OCI-LY7 (cell line): Measurements from ENCODE around the gene CMIP. TPM values are rescaled to one million over a fixed set of nuclear protein-coding genes. Genes with fewer than 3 reads are reported as not detected.
"Not testable (repeated sequence)": the region's sequence is repeated elsewhere in the genome, so short reads cannot be mapped to it uniquely, and the experiment has no call there.

Experiments used
- BruUV-seq: library from RNA; stranded (reverse); fragments of 400-500 nt; replicated peaks from 2 replicates; lab custom pipeline; 2021; lab: Mats Ljungman, UMichigan
- CTCF ChIA-PET: fragments of 300-600 bp; sonication (Branson Sonifier 250); formaldehyde crosslinking; loops from one replicate; lab custom pipeline; 2022; ENCODE audit warnings: antibody characterized with exemption; ENCODE audit not compliant: unreplicated experiment; lab: Charles Lee
- POLR2A ChIA-PET: fragments of 300-600 bp; sonication (Branson Sonifier 250); formaldehyde crosslinking; loops from one replicate; lab custom pipeline; 2022; ENCODE audit warnings: antibody characterized with exemption; lab: Charles Lee
- DNase-seq: peaks from one replicate; pipeline ENCODE4 v3.0.0-alpha.2; 2015; ENCODE audit warnings: low spot score
- H2AFZ ChIP-seq: fragments of 200-600 bp; sonication (generic), shearing (Covaris generic); 2 replicates; pipeline ENCODE4 v1.6.1; 2014; ENCODE audit warnings: mild to moderate bottlenecking, antibody characterized with exemption, low read length, moderate library complexity
- H3K27ac ChIP-seq: fragments of 200-600 bp; sonication (generic); 2 replicates; pipeline ENCODE4 v1.5.1; 2014; ENCODE audit warnings: mixed run types, low read depth, mild to moderate bottlenecking, moderate library complexity, low read length, inconsistent platforms; ENCODE audit not compliant: poor library complexity, severe bottlenecking
- H3K36me3 ChIP-seq: fragments of 200-600 bp; sonication (generic); 2 replicates; pipeline ENCODE4 v1.6.1; 2014; ENCODE audit warnings: mild to moderate bottlenecking, antibody characterized with exemption, low read length, moderate library complexity, mixed read lengths; ENCODE audit not compliant: insufficient read depth
- H3K4me1 ChIP-seq: fragments of 200-600 bp; sonication (generic); 2 replicates; pipeline ENCODE4 v1.5.1; 2014; ENCODE audit warnings: mild to moderate bottlenecking, low read length; ENCODE audit not compliant: insufficient read depth, poor library complexity, severe bottlenecking
- H3K4me2 ChIP-seq: fragments of 200-600 bp; sonication (generic); 2 replicates; pipeline ENCODE4 v1.6.1; 2014; ENCODE audit warnings: mild to moderate bottlenecking, low read length
- H3K4me3 ChIP-seq: fragments of 200-600 bp; sonication (generic); 2 replicates; pipeline ENCODE4 v1.5.1; 2014; ENCODE audit warnings: mild to moderate bottlenecking, low read depth, low read length; ENCODE audit not compliant: poor library complexity, severe bottlenecking
- H3K79me2 ChIP-seq: fragments of 200-600 bp; sonication (generic); 2 replicates; pipeline ENCODE4 v1.6.1; 2016; ENCODE audit warnings: low read depth, mild to moderate bottlenecking, low read length, moderate library complexity, mixed read lengths; ENCODE audit not compliant: insufficient read depth
- H3K9me2 ChIP-seq: fragments of 200-600 bp; sonication (generic); 2 replicates; pipeline ENCODE4 v1.6.1; 2016; ENCODE audit warnings: mild to moderate bottlenecking, low read length, mixed read lengths; ENCODE audit not compliant: insufficient read depth
- H3K9me3 ChIP-seq: fragments of 200-600 bp; sonication (generic); 2 replicates; pipeline ENCODE4 v1.6.1; 2014; ENCODE audit warnings: mild to moderate bottlenecking, mixed run types, low read length, mixed read lengths
- H4K20me1 ChIP-seq: fragments of 200-600 bp; sonication (generic); 2 replicates; pipeline ENCODE4 v1.6.1; 2014; ENCODE audit warnings: mild to moderate bottlenecking, antibody characterized with exemption, low read length, moderate library complexity, mixed read lengths; ENCODE audit not compliant: insufficient read depth
- CTCF ChIP-seq: fragments of 200-600 bp; sonication (generic); conservative IDR thresholded peaks from 2 replicates; pipeline ENCODE4 v1.5.1; 2014; ENCODE audit warnings: mild to moderate bottlenecking, antibody characterized with exemption, low read length, moderate library complexity, mixed read lengths
- EZH2phosphoT487 ChIP-seq: fragments of 200-600 bp; sonication (generic); IDR thresholded peaks from 2 replicates; pipeline ENCODE4 v1.6.1; 2018; ENCODE audit warnings: low read depth, borderline replicate concordance, mild to moderate bottlenecking, mixed run types, antibody characterized with exemption, low read length, moderate library complexity, mixed read lengths
- intact Hi-C: fragments of 100-400 bp; cut with micrococcal nuclease; formaldehyde crosslinking; loops from one replicate; pipeline ENCODE4 v1.10.0; 2022; ENCODE audit not compliant: unreplicated experiment
- total RNA-seq, 2 experiments: library from RNA; depleted of rRNA in 1 of 2; stranded (reverse); fragments of >200 nt in 1 of 2; shearing (Covaris generic) in 1 of 2; gene quantifications; 2 replicates each; pipeline ENCODE4 v1.2.3, GENCODE V29; 2014 to 2022

CMIP gene
- total RNA-seq, 2 experiments from 2014 or later = 15.4 to 70.3 TPM

GRCh38 chr16:81520560-81521135, 76.0 kb downstream of the CMIP start:
- peak overlapping the region; percentile 62 for H3K4me2 ChIP-seq
- ChIA-PET CTCF (no interaction called here), POLR2A (interaction anchor here (0.6 kb wide), 2 partner anchors 75 to 145 kb away, joined by 3 to 4 read pairs; no protein-coding TSS in a partner anchor)
- H3K79me2 ChIP-seq = peaks cover 14% of the 10 kb centered on the region; the same call in 1 of the 2 replicates
- peaks cover 11% of the 10 kb centered on the region for H3K36me3 ChIP-seq
- H3K27ac ChIP-seq = no peak overlapping the region
- H3K4me3 ChIP-seq = no peak overlapping the region
- TF ChIP-seq CTCF (no peak), EZH2phosphoT487 (no peak)
- H3K4me1 ChIP-seq = peaks cover 39% of the 10 kb centered on the region
- no TSS peak for BruUV-seq
- no peak overlapping the region for H2AFZ ChIP-seq
- no peaks in the 10 kb centered on the region for H3K9me3 ChIP-seq
- no peak for DNase-seq
- no peaks in the 10 kb centered on the region for H3K9me2 ChIP-seq
- intact Hi-C loops = no loop called here
- peaks cover 24% of the 10 kb centered on the region for H4K20me1 ChIP-seq

GRCh38 chr16:81521141-81521626, 76.6 kb downstream of the CMIP start:
- Histone ChIP-seq H3K9me2 (no peaks in the 10 kb centered on the region), H4K20me1 (peaks cover 24% of the 10 kb centered on the region), H3K79me2 (peaks cover 14% of the 10 kb centered on the region; the same call in 1 of the 2 replicates), H3K4me3 (no peak overlapping the region), H2AFZ (no peak overlapping the region), H3K36me3 (peaks cover 11% of the 10 kb centered on the region), H3K9me3 (no peaks in the 10 kb centered on the region), H3K4me2 (peak overlapping the region; percentile 62), H3K4me1 (peaks cover 39% of the 10 kb centered on the region), H3K27ac (no peak overlapping the region)
- peak; percentile 84 for DNase-seq
- intact Hi-C loops = no loop called here
- TF ChIP-seq EZH2phosphoT487 (no peak), CTCF (no peak)
- no TSS peak for BruUV-seq
- CTCF ChIA-PET = no interaction called here
- POLR2A ChIA-PET = interaction anchor here (0.6 kb wide), 2 partner anchors 75 to 146 kb away, joined by 3 to 4 read pairs; no protein-coding TSS in a partner anchor

GRCh38 chr16:81522108-81522701, 77.6 kb downstream of the CMIP start:
- H3K4me1 ChIP-seq = peaks cover 39% of the 10 kb centered on the region
- H3K4me2 ChIP-seq = no peak overlapping the region
- H4K20me1 ChIP-seq = peaks cover 24% of the 10 kb centered on the region
- no peaks in the 10 kb centered on the region for H3K9me3 ChIP-seq
- CTCF ChIA-PET = no interaction called here
- BruUV-seq = no TSS peak
- peaks cover 20% of the 10 kb centered on the region; the same call in 1 of the 2 replicates for H3K79me2 ChIP-seq
- intact Hi-C loops = no loop called here
- peaks cover 5% of the 10 kb centered on the region; the same call in 1 of the 2 replicates for H3K36me3 ChIP-seq
- no peaks in the 10 kb centered on the region for H3K9me2 ChIP-seq
- H3K27ac ChIP-seq = no peak overlapping the region
- no peak for DNase-seq
- TF ChIP-seq CTCF (no peak), EZH2phosphoT487 (no peak)
- no peak overlapping the region for H3K4me3 ChIP-seq
- no peak overlapping the region for H2AFZ ChIP-seq
- POLR2A ChIA-PET = no interaction called here

- Histone ChIP-seq H3K4me1 (peaks cover 39% of the 10 kb centered on the region), H4K20me1 (peaks cover 24% of the 10 kb centered on the region), H3K79me2 (peaks cover 20% of the 10 kb centered on the region; the same call in 1 of the 2 replicates)
- POLR2A ChIA-PET, CTCF ChIA-PET, intact Hi-C loops, H2AFZ ChIP-seq, H3K36me3 ChIP-seq, H3K9me2 ChIP-seq, H3K4me2 ChIP-seq, BruUV-seq, H3K9me3 ChIP-seq, H3K27ac ChIP-seq, DNase-seq, H3K4me3 ChIP-seq: not testable (repeated sequence)
These were observed 78.2 kb downstream of the CMIP start for GRCh38 chr16:81522851-81523250.
